NCI-H1417 treated with DMSO at 0.1 percent for 48 hours (cell line): Measurements from ENCODE around the gene C6orf47.
"Not testable (repeated sequence)": the region's sequence is repeated elsewhere in the genome, so short reads cannot be mapped to it uniquely, and the experiment has no call there.

Source experiments
- DNase-seq: peaks from one replicate; lab custom pipeline; 2025; lab: John Stamatoyannopoulos, UW

C6orf47 gene

GRCh38 chr6:31660381-31661261, at the start of gene C6orf47:
TSS of gene C6orf47 (minus strand) at chr6:31660778. CDS start at chr6:31659947, 831 bp downstream.
- peak; percentile 17 for DNase-seq

DNA sequence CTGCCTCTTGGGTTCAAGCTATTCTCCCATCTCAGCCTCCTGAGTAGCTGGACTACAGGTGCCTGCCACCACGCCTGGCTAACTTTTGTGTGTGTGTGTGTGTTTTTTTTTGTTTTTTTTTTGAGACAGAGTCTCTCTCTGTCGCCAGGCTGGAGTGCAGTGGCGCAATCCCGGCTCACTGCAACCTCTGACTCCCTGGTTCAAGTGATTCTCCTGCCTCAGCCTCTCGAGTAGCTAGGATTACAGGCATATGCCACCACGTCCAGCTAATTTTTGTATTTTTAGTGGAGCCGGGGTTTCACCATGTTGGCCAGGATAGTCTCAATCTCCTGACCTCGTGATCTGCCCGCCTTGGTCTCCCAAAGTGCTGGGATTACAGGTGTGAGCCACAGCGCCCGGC, 48.6 kb upstream of the C6orf47 start:
- DNase-seq: not testable (repeated sequence)

DNA sequence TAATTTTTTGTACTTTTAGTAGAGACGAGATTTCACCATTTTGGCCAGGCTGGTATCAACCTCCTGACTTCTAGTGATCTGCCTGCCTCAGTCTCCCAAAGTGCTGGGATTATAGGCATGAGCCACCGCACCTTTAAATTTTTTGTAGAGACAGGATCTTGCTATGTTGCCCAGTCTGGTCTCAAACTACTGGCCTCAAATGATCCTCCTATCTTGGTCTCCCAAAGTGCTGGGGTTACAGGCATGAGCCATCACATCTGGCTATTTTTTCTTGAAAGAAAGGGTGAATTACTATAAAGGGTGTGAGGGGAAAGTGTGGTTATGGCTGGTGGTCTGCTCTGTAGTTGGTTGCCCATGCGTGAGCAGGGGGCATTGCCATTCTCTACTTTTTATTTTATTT, 47.6 kb upstream of the C6orf47 start:
- no peak for DNase-seq

GRCh38 chr6:31707701-31708100, 47.1 kb upstream of the C6orf47 start:
- DNase-seq: no peak

DNA sequence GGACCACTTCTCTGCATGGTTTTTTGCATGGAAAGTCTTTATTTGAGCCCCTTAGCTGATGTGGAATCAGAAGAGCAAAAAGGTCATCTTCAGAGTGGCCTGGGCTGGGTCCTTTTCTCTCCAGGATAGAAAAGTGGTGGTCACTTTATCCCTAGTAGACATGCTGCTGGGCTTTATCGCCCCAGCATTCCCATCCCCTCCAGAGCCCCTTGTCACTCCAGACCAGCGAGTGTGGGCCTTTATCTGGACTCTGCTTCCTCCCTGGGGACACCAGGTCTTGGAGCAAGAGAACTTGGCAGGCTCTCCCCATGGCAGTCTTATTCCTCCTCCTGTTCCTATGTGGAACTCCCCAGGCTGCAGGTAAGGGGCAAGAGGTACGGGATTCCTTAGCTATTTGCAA, 46.0 kb upstream of the C6orf47 start, which contains the start of gene LY6G6F:
LY6G6F (plus strand) TSS at position 268 of the 400 bp plus-strand sequence; CDS start at position 309, 41 bp downstream.
- DNase-seq: no peak

- DNase-seq: no peak
These were observed 45.4 kb upstream of the C6orf47 start for GRCh38 chr6:31705931-31706330.

- peak; percentile 78 for DNase-seq
These were observed 42.5 kb upstream of the C6orf47 start, which contains the start of gene ABHD16A for GRCh38 chr6:31702819-31703716. TSS of gene ABHD16A (minus strand) at chr6:31703324. CDS start at chr6:31703281, 43 bp downstream.

- DNase-seq: no peak
These were observed 41.8 kb upstream of the C6orf47 start for GRCh38 chr6:31702405-31702818.

GRCh38 chr6:31701666-31702404, 41.3 kb upstream of the C6orf47 start:
- DNase-seq: no peak

GRCh38 chr6:31700740-31701401, 40.3 kb upstream of the C6orf47 start:
- DNase-seq: no peak

- no peak for DNase-seq
These were observed 37.0 kb upstream of the C6orf47 start for GRCh38 chr6:31697555-31697954.

DNA sequence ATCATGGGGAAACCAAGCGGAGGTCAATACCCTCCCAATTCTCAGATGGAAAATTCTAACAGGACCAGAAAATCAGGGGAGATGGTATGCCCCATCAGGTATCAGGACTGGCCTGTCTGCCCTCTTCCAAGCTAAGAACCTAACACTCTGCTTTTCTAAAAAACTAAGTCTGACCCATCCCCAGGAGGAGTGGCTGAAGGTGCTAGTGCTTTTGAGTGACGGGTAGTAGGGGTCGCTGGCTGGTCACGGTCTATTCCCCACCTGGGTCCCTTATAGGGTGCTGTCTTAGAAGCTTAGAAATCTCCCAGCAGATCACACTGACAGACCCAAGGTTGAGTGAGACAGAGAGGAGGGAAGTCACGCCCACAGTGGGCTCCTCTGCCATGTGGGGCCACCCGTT, 33.0 kb upstream of the C6orf47 start:
- DNase-seq: no peak

- no peak for DNase-seq
These were observed 32.3 kb upstream of the C6orf47 start for GRCh38 chr6:31692886-31693285.

DNA sequence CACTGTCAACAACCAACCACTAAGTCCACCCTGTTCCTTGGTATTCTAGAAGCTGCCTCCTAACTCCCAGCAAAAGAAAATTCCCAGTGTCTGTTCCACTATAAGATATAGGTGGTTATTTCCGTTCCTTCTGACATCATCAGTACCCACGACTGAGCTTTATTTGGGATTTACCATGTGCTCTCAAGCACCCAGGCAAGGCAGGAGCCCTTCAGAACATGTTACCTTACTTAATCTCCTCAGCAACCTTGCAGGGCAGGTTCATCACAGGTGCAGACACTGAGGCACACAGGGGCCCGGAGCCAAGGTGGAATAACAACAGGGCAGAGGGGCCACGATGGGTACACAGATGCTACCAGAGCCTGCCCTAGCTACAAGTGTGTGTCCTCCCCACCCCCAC, 31.8 kb upstream of the C6orf47 start:
- DNase-seq: no peak

GRCh38 chr6:31691564-31692108, 31.1 kb upstream of the C6orf47 start:
- DNase-seq: no peak

GRCh38 chr6:31691078-31691463, 30.5 kb upstream of the C6orf47 start:
- no peak for DNase-seq

DNA sequence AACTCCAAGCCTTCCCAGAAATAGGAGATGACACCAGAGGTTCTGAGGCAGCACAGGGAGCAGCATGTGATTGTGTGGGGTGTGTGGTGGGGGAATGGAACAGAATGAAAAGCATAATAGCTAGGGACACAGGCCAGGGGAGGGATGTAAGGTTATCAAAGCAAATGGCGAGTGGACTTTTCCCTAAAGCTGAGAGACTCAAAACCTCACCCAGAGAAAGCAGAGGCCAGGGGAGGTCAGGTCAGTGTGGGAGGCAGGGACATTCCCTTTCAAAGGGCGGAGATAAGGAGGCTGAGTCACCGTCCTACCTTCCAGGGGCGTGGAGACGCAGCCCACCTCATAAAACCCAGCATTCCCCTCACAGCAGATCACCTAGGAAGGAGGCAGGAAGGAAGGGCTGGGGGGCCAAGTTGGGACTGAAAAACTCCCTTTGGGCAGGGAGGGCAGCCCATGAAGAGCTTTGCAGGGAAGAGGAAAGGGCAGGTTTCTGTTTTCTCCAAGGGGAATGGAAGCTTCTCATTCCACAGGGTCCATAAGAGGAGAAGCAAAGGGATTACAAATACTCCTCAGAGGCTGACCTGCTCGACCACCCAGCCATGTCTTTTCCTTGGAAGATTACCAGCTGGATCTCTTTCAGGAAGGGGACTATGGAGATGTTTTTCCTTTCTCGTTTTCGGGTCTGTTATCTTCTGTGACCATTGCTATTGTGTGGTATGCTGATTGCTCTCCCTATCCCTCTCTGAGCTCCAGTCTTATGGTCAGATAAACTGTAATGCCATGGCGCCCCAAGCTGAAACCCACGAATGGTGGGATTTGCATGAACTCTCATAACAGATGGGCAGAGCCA, 29.9 kb upstream of the C6orf47 start:
- no peak for DNase-seq

DNA sequence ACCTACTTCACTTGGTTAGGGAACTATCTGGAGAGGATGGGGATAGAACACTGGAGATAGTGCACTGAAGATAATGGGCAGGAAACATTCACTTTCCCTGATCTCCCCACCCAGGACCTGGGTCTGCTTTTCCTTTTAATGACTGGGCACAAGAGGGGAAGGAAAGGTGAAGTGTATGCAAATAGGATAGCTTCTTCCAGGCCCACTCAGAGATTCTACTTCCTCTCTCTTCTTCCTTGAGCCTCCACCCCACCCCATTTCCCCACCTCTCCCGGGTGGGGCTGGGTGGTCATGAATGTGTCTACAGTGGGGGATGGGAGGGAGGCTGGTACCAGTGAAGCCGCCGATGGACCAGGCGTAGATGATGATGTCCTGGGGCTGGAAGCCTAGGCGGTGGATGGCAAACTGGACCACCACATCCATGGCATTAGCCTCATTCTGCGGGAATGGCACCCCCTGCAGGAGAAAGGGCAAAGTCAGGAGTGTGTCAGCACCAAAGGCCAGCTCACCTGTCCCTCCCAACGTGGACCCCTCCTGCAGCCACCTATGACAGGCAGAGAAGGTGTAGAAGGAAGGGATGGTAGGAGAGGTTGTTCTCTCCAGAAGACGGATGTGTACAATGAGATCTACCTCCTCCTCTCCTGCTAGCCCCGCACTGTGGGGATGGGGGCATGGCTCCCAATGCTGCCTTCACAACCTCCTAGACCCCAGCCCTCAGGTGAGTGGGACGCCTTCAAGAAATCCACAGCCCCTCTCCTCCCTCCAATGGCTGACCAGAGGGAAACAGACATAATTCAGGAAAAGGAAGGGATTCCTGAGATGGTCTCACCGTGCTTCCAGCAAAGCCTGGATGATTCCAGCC, 28.9 kb upstream of the C6orf47 start:
- no peak for DNase-seq
